HL-60 (cell line): Measurements from ENCODE around the gene PLCD1.

Experiments
- CTCF ChIP-seq: IDR thresholded peaks from one replicate; pipeline ENCODE4 v1.5.1; 2011; ENCODE audit warnings: low read length, control low read depth, inconsistent platforms; ENCODE audit not compliant: insufficient read depth
- GABPA ChIP-seq: IDR thresholded peaks from 2 replicates; pipeline ENCODE4 v1.6.1; 2012; ENCODE audit warnings: low read depth
- POLR2AphosphoS5 ChIP-seq: IDR thresholded peaks from 2 replicates; pipeline ENCODE4 v1.6.1; 2012; ENCODE audit warnings: low read depth
- REST ChIP-seq: IDR thresholded peaks from 2 replicates; pipeline ENCODE4 v1.6.1; 2012; ENCODE audit warnings: low read depth; ENCODE audit not compliant: insufficient replicate concordance

- TF ChIP-seq CTCF, result no peak
- TF ChIP-seq POLR2AphosphoS5, result no peak
- no peak for TF ChIP-seq REST
- no peak for TF ChIP-seq GABPA
These were observed 61.2 kb downstream of the PLCD1 start for GRCh38 chr3:37968199-37968598.
